ENCODE data around the gene LMTK3. TPM values are rescaled to one million over a fixed set of nuclear protein-coding genes. Genes with fewer than 3 reads are reported as not detected.
A peak's percentile ranks its signal among the peaks of the same experiment; 100 is the strongest.

Gene LMTK3
- total and polyA plus RNA-seq, 2 donors (not counting 1 experiment from before 2014, with no cell fraction given): 0.17 TPM; not detected in 1

DNA sequence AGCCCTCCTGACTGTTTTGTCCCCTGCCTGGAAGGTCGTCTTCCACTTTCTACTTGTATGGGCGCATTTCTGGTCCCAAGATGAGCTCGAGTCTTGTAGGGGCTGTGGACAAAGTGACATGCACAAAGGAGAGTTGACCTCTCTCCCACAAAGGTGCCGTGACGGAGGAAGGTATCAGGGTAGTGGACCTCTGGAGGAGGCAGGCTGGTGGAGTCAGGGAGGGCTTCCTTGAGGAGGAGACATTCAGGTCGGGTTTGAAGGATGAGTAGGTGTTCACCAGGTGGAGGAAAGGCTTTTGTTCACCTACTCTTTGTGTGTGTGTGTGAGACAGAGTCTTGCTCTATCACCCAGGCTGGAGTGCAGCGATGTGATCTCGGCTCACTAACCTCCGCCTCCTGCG, 40.8 kb downstream of the LMTK3 start:
- H3K36me3 ChIP-seq (ENCODE audit: control insufficient read depth, insufficient read depth, low read length): peaks cover 36% of the 10 kb centered on the region
- H3K9ac ChIP-seq (ENCODE audit: insufficient read depth, low read length): no peak overlapping the region
- DNase-seq (ENCODE audit: low read depth in 2 of 2): no peak
- H4K20me1 ChIP-seq (ENCODE audit: control insufficient read depth, extremely low read depth, insufficient read depth, low read length): no peaks in the 10 kb centered on the region
- H3K27ac ChIP-seq (ENCODE audit: insufficient read depth, low read length): no peak overlapping the region
- H3K27me3 ChIP-seq (ENCODE audit: control insufficient read depth, insufficient read depth, low read length): no peaks in the 10 kb centered on the region
- H3K79me2 ChIP-seq (ENCODE audit: control insufficient read depth, insufficient read depth, low read length): peaks cover 17% of the 10 kb centered on the region
- H3K9me3 ChIP-seq (ENCODE audit: control insufficient read depth, insufficient read depth, low read depth, low read length): no peaks in the 10 kb centered on the region
- peaks cover 10% of the 10 kb centered on the region for H3K4me1 ChIP-seq (ENCODE audit: control insufficient read depth, extremely low read depth, insufficient read depth, low read length)
- no peak overlapping the region for H2AFZ ChIP-seq (ENCODE audit: low read length)
- TF ChIP-seq, protein P1, sequence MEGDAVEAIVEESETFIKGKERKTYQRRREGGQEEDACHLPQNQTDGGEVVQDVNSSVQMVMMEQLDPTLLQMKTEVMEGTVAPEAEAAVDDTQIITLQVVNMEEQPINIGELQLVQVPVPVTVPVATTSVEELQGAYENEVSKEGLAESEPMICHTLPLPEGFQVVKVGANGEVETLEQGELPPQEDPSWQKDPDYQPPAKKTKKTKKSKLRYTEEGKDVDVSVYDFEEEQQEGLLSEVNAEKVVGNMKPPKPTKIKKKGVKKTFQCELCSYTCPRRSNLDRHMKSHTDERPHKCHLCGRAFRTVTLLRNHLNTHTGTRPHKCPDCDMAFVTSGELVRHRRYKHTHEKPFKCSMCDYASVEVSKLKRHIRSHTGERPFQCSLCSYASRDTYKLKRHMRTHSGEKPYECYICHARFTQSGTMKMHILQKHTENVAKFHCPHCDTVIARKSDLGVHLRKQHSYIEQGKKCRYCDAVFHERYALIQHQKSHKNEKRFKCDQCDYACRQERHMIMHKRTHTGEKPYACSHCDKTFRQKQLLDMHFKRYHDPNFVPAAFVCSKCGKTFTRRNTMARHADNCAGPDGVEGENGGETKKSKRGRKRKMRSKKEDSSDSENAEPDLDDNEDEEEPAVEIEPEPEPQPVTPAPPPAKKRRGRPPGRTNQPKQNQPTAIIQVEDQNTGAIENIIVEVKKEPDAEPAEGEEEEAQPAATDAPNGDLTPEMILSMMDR (conservative IDR thresholded peaks at IDR 0.05 in 1 of 2, IDR thresholded peaks at IDR 0.05 in 1 of 2; ENCODE audit: low read depth in 1 of 2, low read length in 2 of 2): no peak
- TF ChIP-seq EZH2 (IDR thresholded peaks at IDR 0.05; ENCODE audit: low read length, missing control alignments): no peak
- H3K4me3 ChIP-seq (replicated peaks in 1 of 4; ENCODE audit: control extremely low read depth in 1 of 4, insufficient read depth in 1 of 4, low read depth in 3 of 4, low read length in 4 of 4): peak overlapping the region in 2 of 4 experiments; percentile 64 to 91
- peak overlapping the region; percentile 93 for H3K4me2 ChIP-seq (ENCODE audit: extremely low read depth, insufficient read depth, low read length)

DNA sequence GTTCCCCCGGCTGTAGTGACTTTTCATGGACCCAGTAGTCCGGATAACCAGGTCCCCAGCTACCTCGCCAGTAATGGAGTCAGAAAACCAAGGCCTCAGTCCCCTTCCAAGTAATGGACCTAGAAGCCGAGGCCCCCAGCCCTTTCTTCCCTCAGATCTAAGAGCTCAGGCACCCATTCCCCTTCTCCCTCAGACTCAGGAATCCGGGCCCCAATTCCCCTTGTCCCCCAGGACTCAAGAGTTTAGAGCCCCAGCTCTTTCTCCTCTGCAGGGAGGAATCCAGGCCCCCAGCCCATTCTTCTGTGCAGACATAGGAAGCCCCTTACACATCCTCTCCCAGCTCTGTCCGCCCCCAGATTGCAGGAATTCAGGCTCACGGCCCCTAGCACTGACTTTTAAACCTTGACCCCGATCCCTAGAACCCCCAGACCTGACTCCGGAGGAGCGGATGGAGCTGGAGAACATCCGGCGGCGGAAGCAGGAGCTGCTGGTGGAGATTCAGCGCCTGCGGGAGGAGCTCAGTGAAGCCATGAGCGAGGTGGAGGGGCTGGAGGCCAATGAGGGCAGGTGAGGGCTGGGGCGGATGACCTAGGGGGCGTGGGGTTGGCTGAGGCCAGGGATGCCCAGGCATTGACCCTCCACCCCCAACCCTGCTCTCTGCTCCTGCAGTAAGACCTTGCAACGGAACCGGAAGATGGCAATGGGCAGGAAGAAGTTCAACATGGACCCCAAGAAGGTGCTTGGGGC, 41.5 kb downstream of the LMTK3 start:
- Histone ChIP-seq H3K4me1 (ENCODE audit: control insufficient read depth, extremely low read depth, insufficient read depth, low read length) (peaks cover 10% of the 10 kb centered on the region), H3K79me2 (ENCODE audit: control insufficient read depth, insufficient read depth, low read length) (peaks cover 17% of the 10 kb centered on the region), H3K9ac (ENCODE audit: insufficient read depth, low read length) (peak overlapping the region; percentile 88), H3K4me2 (ENCODE audit: extremely low read depth, insufficient read depth, low read length) (peak overlapping the region; percentile 93), H3K4me3 (replicated peaks in 1 of 4; ENCODE audit: control extremely low read depth in 1 of 4, insufficient read depth in 1 of 4, low read depth in 3 of 4, low read length in 4 of 4) (peak overlapping the region; percentile 64 to 91 (median 77)), H2AFZ (ENCODE audit: low read length) (no peak overlapping the region), H3K36me3 (ENCODE audit: control insufficient read depth, insufficient read depth, low read length) (peaks cover 32% of the 10 kb centered on the region), H3K27me3 (ENCODE audit: control insufficient read depth, insufficient read depth, low read length) (no peaks in the 10 kb centered on the region), H4K20me1 (ENCODE audit: control insufficient read depth, extremely low read depth, insufficient read depth, low read length) (no peaks in the 10 kb centered on the region), H3K27ac (ENCODE audit: insufficient read depth, low read length) (peak overlapping the region; percentile 90), H3K9me3 (ENCODE audit: control insufficient read depth, insufficient read depth, low read depth, low read length) (no peaks in the 10 kb centered on the region)
- TF ChIP-seq, protein P1 (conservative IDR thresholded peaks at IDR 0.05 in 1 of 2, IDR thresholded peaks at IDR 0.05 in 1 of 2; ENCODE audit: low read depth in 1 of 2, low read length in 2 of 2): no peak
- no peak for TF ChIP-seq EZH2 (IDR thresholded peaks at IDR 0.05; ENCODE audit: low read length, missing control alignments)
- DNase-seq (ENCODE audit: low read depth in 2 of 2): no peak

DNA sequence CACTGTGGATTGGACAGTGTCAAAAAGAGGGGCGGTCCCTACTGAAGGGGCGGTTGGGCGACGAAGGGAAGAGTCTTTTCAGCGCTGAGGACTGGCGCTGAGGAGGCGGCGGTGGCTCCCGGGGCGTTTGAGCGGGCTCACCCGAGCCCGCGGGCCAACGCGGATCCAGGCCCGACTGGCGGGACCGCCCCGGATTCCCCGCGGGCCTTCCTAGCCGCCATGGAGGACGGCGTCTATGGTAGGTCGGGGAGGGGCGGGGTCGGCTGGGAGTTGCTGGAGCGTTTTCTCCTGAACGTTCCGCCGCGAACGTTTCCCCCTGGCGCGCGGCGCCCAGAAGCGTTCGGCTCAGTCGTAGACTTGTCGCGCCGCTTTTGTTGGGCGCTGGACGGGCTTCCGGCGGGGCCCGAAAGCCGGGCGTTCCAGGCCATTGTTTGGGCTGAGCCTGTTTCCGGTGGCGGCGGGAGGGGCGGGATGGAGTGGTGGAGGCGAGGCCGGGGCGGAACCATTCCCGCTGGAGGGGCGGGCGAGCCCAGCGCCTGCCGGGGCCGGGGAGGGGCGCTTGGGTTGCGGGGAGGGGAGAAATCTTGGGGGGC, 42.2 kb downstream of the LMTK3 start, which contains the start of gene CYTH2:
TSS of gene CYTH2 (plus strand) at position 81 of the 593 bp plus-strand sequence. CDS start at position 220, 139 bp downstream.
- peak within 1 kb of the TSS; percentile 88 for H3K9ac ChIP-seq (ENCODE audit: insufficient read depth, low read length)
- peaks cover 10% of the 10 kb centered on the region for H3K4me1 ChIP-seq (ENCODE audit: control insufficient read depth, extremely low read depth, insufficient read depth, low read length)
- no peaks in the 10 kb centered on the region for H3K9me3 ChIP-seq (ENCODE audit: control insufficient read depth, insufficient read depth, low read depth, low read length)
- H4K20me1 ChIP-seq (ENCODE audit: control insufficient read depth, extremely low read depth, insufficient read depth, low read length): no peaks in the 10 kb centered on the region
- peak within 1 kb of the TSS; percentile 93 for H3K4me2 ChIP-seq (ENCODE audit: extremely low read depth, insufficient read depth, low read length)
- DNase-seq (ENCODE audit: low read depth in 2 of 2): peak; percentile 73 to 84
- peak within 1 kb of the TSS; percentile 73 for H2AFZ ChIP-seq (ENCODE audit: low read length)
- H3K27me3 ChIP-seq (ENCODE audit: control insufficient read depth, insufficient read depth, low read length): no peaks in the 10 kb centered on the region
- peak within 1 kb of the TSS; percentile 64 to 91 (median 77) for H3K4me3 ChIP-seq (replicated peaks in 1 of 4; ENCODE audit: control extremely low read depth in 1 of 4, insufficient read depth in 1 of 4, low read depth in 3 of 4, low read length in 4 of 4)
- H3K79me2 ChIP-seq (ENCODE audit: control insufficient read depth, insufficient read depth, low read length): peaks cover 17% of the 10 kb centered on the region
- peak within 1 kb of the TSS; percentile 90 for H3K27ac ChIP-seq (ENCODE audit: insufficient read depth, low read length)
- H3K36me3 ChIP-seq (ENCODE audit: control insufficient read depth, insufficient read depth, low read length): peaks cover 28% of the 10 kb centered on the region
- TF ChIP-seq, protein P1 (conservative IDR thresholded peaks at IDR 0.05 in 1 of 2, IDR thresholded peaks at IDR 0.05 in 1 of 2; ENCODE audit: low read depth in 1 of 2, low read length in 2 of 2): no peak
- no peak for TF ChIP-seq EZH2 (IDR thresholded peaks at IDR 0.05; ENCODE audit: low read length, missing control alignments)
